IMR-90 (cell line): ENCODE measurements around the gene ADCYAP1R1. TPM values are rescaled to one million over a fixed set of nuclear protein-coding genes. Genes with fewer than 3 reads are reported as not detected.

Experiments used
- ATAC-seq: fragments of 200-7000 bp; cut with Tn5 transposase; 2 replicates; pipeline ENCODE4 v1.9.1; 2020; ENCODE audit warnings: low read depth, mild to moderate bottlenecking, moderate library complexity
- BruUV-seq: library from RNA; stranded (reverse); fragments of 400-500 nt; replicated peaks from 2 replicates; lab custom pipeline; 2021; lab: Mats Ljungman, UMichigan
- CTCF ChIA-PET: fragments of 300-600 bp; formaldehyde crosslinking; extraction: SDS; loops from one replicate; lab custom pipeline; 2021; ENCODE audit warnings: antibody characterized with exemption; lab: Yijun Ruan, JAX
- POLR2A ChIA-PET: fragments of 300-600 bp; sonication (Branson Sonifier 250); formaldehyde crosslinking; loops from one replicate; lab custom pipeline; 2022; ENCODE audit warnings: antibody characterized with exemption; ENCODE audit not compliant: unreplicated experiment; lab: Charles Lee
- DNase-seq: peaks from one replicate; pipeline ENCODE4 v3.0.0; 2013
- H2AFZ ChIP-seq: replicated peaks from 2 replicates; pipeline ENCODE3; 2013; ENCODE audit warnings: low read length, mild to moderate bottlenecking; ENCODE audit not compliant: poor library complexity
- H2AK5ac ChIP-seq: 2 replicates; pipeline ENCODE4 v1.6.1; 2013; ENCODE audit warnings: low read depth, low read length, inconsistent platforms
- H2AK9ac ChIP-seq: replicated peaks from 2 replicates; pipeline ENCODE3; 2013; ENCODE audit warnings: mild to moderate bottlenecking, low read depth, low read length, moderate library complexity; ENCODE audit not compliant: poor library complexity
- H2BK120ac ChIP-seq: 2 replicates; pipeline ENCODE4 v1.6.1; 2013; ENCODE audit warnings: low read depth, low read length, inconsistent platforms
- H2BK15ac ChIP-seq: 3 replicates; pipeline ENCODE4 v1.6.1; 2013; ENCODE audit warnings: low read depth, low read length, inconsistent platforms
- H2BK20ac ChIP-seq: 2 replicates; pipeline ENCODE4 v1.6.1; 2013; ENCODE audit warnings: low read depth, mild to moderate bottlenecking, inconsistent platforms, low read length, moderate library complexity
- H2BK5ac ChIP-seq: 2 replicates; pipeline ENCODE4 v1.6.1; 2013; ENCODE audit warnings: mild to moderate bottlenecking, low read depth, low read length, inconsistent platforms; ENCODE audit not compliant: poor library complexity, severe bottlenecking
- H3K14ac ChIP-seq: replicated peaks from 2 replicates; pipeline ENCODE4 v1.6.1; 2013; ENCODE audit warnings: low read depth, low read length, inconsistent platforms
- H3K18ac ChIP-seq: 2 replicates; pipeline ENCODE4 v1.6.1; 2013; ENCODE audit warnings: low read depth, low read length, control low read depth
- H3K23ac ChIP-seq: 2 replicates; pipeline ENCODE4 v1.6.1; 2013; ENCODE audit warnings: low read depth, low read length, inconsistent platforms
- H3K27ac ChIP-seq: 2 replicates; pipeline ENCODE4 v1.5.1; 2013; ENCODE audit warnings: mild to moderate bottlenecking, control low read depth, low read length; ENCODE audit not compliant: insufficient read depth
- H3K27me3 ChIP-seq: 2 replicates; pipeline ENCODE4 v1.6.1; 2013; ENCODE audit warnings: low read length; ENCODE audit not compliant: control insufficient read depth, insufficient read depth
- H3K36me3 ChIP-seq: 2 replicates; pipeline ENCODE4 v1.6.1; 2013; ENCODE audit warnings: low read length, mixed read lengths; ENCODE audit not compliant: control insufficient read depth, insufficient read depth
- H3K4ac ChIP-seq: 2 replicates; pipeline ENCODE4 v1.6.1; 2013; ENCODE audit warnings: low read depth, low read length, inconsistent platforms
- H3K4me1 ChIP-seq: 2 replicates; pipeline ENCODE4 v1.6.1; 2013; ENCODE audit warnings: low read length, mixed read lengths; ENCODE audit not compliant: control insufficient read depth, insufficient read depth
- H3K4me2 ChIP-seq: 2 replicates; pipeline ENCODE4 v1.6.1; 2013; ENCODE audit warnings: low read depth, mild to moderate bottlenecking, control low read depth, low read length, moderate library complexity
- H3K4me3 ChIP-seq: 2 replicates; pipeline ENCODE4 v1.5.1; 2013; ENCODE audit warnings: low read depth, mild to moderate bottlenecking, control low read depth, low read length, moderate library complexity; ENCODE audit not compliant: insufficient read depth
- H3K56ac ChIP-seq: 2 replicates; pipeline ENCODE4 v1.6.1; 2013; ENCODE audit warnings: low read length, inconsistent platforms; ENCODE audit not compliant: insufficient read depth; ENCODE audit errors: extremely low read depth
- H3K79me1 ChIP-seq, 2 experiments: 2 replicates each; pipeline ENCODE4 v1.6.1; 2013; ENCODE audit warnings: low read length in 2 of 2, inconsistent platforms in 1 of 2, low read depth in 1 of 2
- H3K9ac ChIP-seq: 2 replicates; pipeline ENCODE4 v1.6.1; 2013; ENCODE audit warnings: low read depth, low read length, control low read depth
- H3K9me1 ChIP-seq: 2 replicates; pipeline ENCODE4 v1.6.1; 2013; ENCODE audit warnings: low read length, inconsistent platforms; ENCODE audit not compliant: insufficient read depth
- H3K9me3 ChIP-seq: 2 replicates; pipeline ENCODE4 v1.6.1; 2013; ENCODE audit warnings: low read length; ENCODE audit not compliant: control insufficient read depth, insufficient read depth
- H4K20me1 ChIP-seq: 2 replicates; pipeline ENCODE4 v1.6.1; 2013; ENCODE audit warnings: low read length, inconsistent platforms; ENCODE audit not compliant: insufficient read depth
- H4K5ac ChIP-seq: 2 replicates; pipeline ENCODE4 v1.6.1; 2013; ENCODE audit warnings: mild to moderate bottlenecking, low read depth, low read length, control low read depth
- H4K8ac ChIP-seq, 2 experiments: 2 replicates each; pipeline ENCODE4 v1.6.1; 2013; ENCODE audit warnings: low read depth in 2 of 2, low read length in 2 of 2, control low read depth in 1 of 2, inconsistent platforms in 1 of 2
- H4K91ac ChIP-seq: 2 replicates; pipeline ENCODE4 v1.6.1; 2013; ENCODE audit warnings: low read depth, low read length, inconsistent platforms; ENCODE audit not compliant: insufficient read depth
- CEBPB ChIP-seq: IDR thresholded peaks from 2 replicates; pipeline ENCODE4 v1.6.1; 2012; ENCODE audit warnings: low read depth, low read length, improper control_type of control experiment
- CHD1 ChIP-seq: IDR thresholded peaks from 2 replicates; pipeline ENCODE4 v1.6.1; 2012; ENCODE audit warnings: low read depth, low read length, improper control_type of control experiment
- ELK1 ChIP-seq: fragments of 150-350 bp; IDR thresholded peaks from 2 replicates; pipeline ENCODE4 v1.6.1; 2016; ENCODE audit warnings: low read depth, mild to moderate bottlenecking, low read length, moderate library complexity, borderline replicate concordance
- FOS ChIP-seq: fragments of 150-350 bp; IDR thresholded peaks from 2 replicates; pipeline ENCODE4 v1.6.1; 2016; ENCODE audit warnings: low read depth, low read length
- MAFK ChIP-seq: IDR thresholded peaks from 2 replicates; pipeline ENCODE4 v1.6.1; 2012; ENCODE audit warnings: low read depth, low read length, improper control_type of control experiment
- MXI1 ChIP-seq: IDR thresholded peaks from 2 replicates; pipeline ENCODE4 v1.6.1; 2012; ENCODE audit warnings: low read depth, mild to moderate bottlenecking, low read length, moderate library complexity, borderline replicate concordance
- POLR2A ChIP-seq: IDR thresholded peaks from 2 replicates; pipeline ENCODE4 v1.6.1; 2012; ENCODE audit warnings: mild to moderate bottlenecking, low read depth, low read length
- RCOR1 ChIP-seq: IDR thresholded peaks from 2 replicates; pipeline ENCODE4 v1.6.1; 2012; ENCODE audit warnings: mild to moderate bottlenecking, low read length, improper control_type of control experiment; ENCODE audit not compliant: insufficient replicate concordance
- SMC3 ChIP-seq: fragments of 150-350 bp; IDR thresholded peaks from 2 replicates; pipeline ENCODE4 v1.6.1; 2016; ENCODE audit warnings: low read depth, mild to moderate bottlenecking, antibody characterized with exemption, low read length, moderate library complexity
- USF2 ChIP-seq: fragments of 150-350 bp; IDR thresholded peaks from 2 replicates; pipeline ENCODE4 v1.6.1; 2017; ENCODE audit warnings: mild to moderate bottlenecking, antibody characterized with exemption, low read length, low read depth
- WGBS, 2 experiments: methylation state at CpG; one replicate each; pipeline versions ENCODE4 v1.1.5 to v1.1.7; 2013; ENCODE audit warnings: missing lambda C conversion rate in 2 of 2; ENCODE audit not compliant: insufficient read length in 1 of 2; ENCODE audit errors: extremely low coverage in 2 of 2; 5-methylcytosine and 5-hydroxymethylcytosine counted together
- dilution Hi-C: fragments of 300-500 bp; cut with HindIII; formaldehyde crosslinking; loops from one replicate; pipeline ENCODE4 v1.14.3; 2018; ENCODE audit warnings: low sequenced_read_pairs; ENCODE audit not compliant: unreplicated experiment
- in situ Hi-C: fragments of 300-500 bp; cut with MboI; formaldehyde crosslinking; loops from 3 replicates; pipeline ENCODE4 v1.14.3; 2019; ENCODE audit warnings: low sequenced_read_pairs, inconsistent platforms, mixed read lengths
- intact Hi-C: fragments of 100-400 bp; cut with micrococcal nuclease; formaldehyde crosslinking; loops from 2 replicates; pipeline ENCODE4 v1.10.0; 2022
- polyA plus RNA-seq, 3 experiments: library from polyadenylated mRNA; depleted of rRNA; stranded (reverse); fragments of >200 nt; gene quantifications; 2 replicates each; pipeline ENCODE4 v1.2.3, GENCODE V29; 2012; ENCODE audit warnings: low replicate concordance in 1 of 3
- total RNA-seq: library from RNA; depleted of rRNA; stranded (reverse); fragments of >200 nt; gene quantifications from 2 replicates; pipeline ENCODE4 v1.2.3, GENCODE V29; 2012

The ADCYAP1R1 gene
- total and polyA plus RNA-seq, 2 of the 4 experiments (the other 2 are of a cell fraction): not detected

- Histone ChIP-seq H4K5ac (no peak overlapping the region), H3K4ac (no peak overlapping the region), H3K36me3 (no peaks in the 10 kb centered on the region), H4K20me1 (no peaks in the 10 kb centered on the region), H3K14ac (no peak overlapping the region), H2BK120ac (no peak overlapping the region), H3K56ac (no peak overlapping the region), H4K8ac (no peak overlapping the region), H2BK5ac (no peak overlapping the region), H3K9ac (no peak overlapping the region), H3K18ac (no peak overlapping the region), H2AFZ (no peak overlapping the region), H3K9me3 (no peaks in the 10 kb centered on the region), H2AK9ac (no peak overlapping the region), H3K9me1 (no peaks in the 10 kb centered on the region), H3K27ac (no peak overlapping the region), H2BK20ac (no peak overlapping the region), H2BK15ac (no peak overlapping the region), H3K23ac (no peak overlapping the region), H4K91ac (no peak overlapping the region), H3K79me1 (no peaks in the 10 kb centered on the region), H2AK5ac (no peak overlapping the region), H3K4me3 (no peak overlapping the region), H3K27me3 (peaks cover 3% of the 10 kb centered on the region; the same call in 1 of the 2 replicates), H3K4me2 (no peak overlapping the region), H3K4me1 (no peaks in the 10 kb centered on the region)
- WGBS, 2 experiments: no CpG with 5 or more reads among the region's 5 CpGs
- ChIA-PET CTCF (no interaction called here), POLR2A (no interaction called here)
- dilution Hi-C loops (no loop called here), in situ Hi-C loops (no loop called here), intact Hi-C loops (no loop called here)
- ATAC-seq (no peak), DNase-seq (no peak)
- no TSS peak for BruUV-seq
- TF ChIP-seq MAFK: no peak
- no peak for TF ChIP-seq FOS
- no peak for TF ChIP-seq CEBPB
- TF ChIP-seq RCOR1: no peak
- TF ChIP-seq POLR2A: no peak
- TF ChIP-seq USF2: no peak
- no peak for TF ChIP-seq CHD1
- TF ChIP-seq MXI1: no peak
- no peak for TF ChIP-seq ELK1
- TF ChIP-seq SMC3: no peak
These were observed 34.4 kb upstream of the ADCYAP1R1 start for GRCh38 chr7:31017721-31018120.
